GM23338 (cell line): ENCODE measurements around the gene TCERG1L. TPM values are rescaled to one million over a fixed set of nuclear protein-coding genes. Genes with fewer than 3 reads are reported as not detected.

Experiments
- ATAC-seq: fragments of 200-7000 bp; cut with Tn5 transposase; 3 replicates; pipeline ENCODE4 v1.9.1; 2020
- DNase-seq: peaks from one replicate; pipeline ENCODE4 v3.0.0-alpha.2; 2015; ENCODE audit warnings: low spot score
- H2AFZ ChIP-seq: fragments of 200-600 bp; sonication (generic); 2 replicates; pipeline ENCODE4 v1.8.0; 2016; ENCODE audit warnings: antibody characterized with exemption, mild to moderate bottlenecking, moderate library complexity
- H3F3A ChIP-seq: fragments of 200-600 bp; sonication (generic); replicated peaks from 2 replicates; pipeline ENCODE4 v1.8.0; 2017; ENCODE audit warnings: antibody characterized with exemption, mixed run types, low read depth
- H3K27ac ChIP-seq: fragments of 200-600 bp; sonication (generic); 2 replicates; pipeline ENCODE4 v1.6.1; 2016; ENCODE audit warnings: low read depth
- H3K27me3 ChIP-seq: fragments of 200-600 bp; sonication (generic); 2 replicates; pipeline ENCODE4 v1.8.0; 2016; ENCODE audit warnings: mild to moderate bottlenecking, mixed run types, moderate library complexity; ENCODE audit not compliant: insufficient read depth
- H3K36me3 ChIP-seq: fragments of 200-600 bp; sonication (generic); 2 replicates; pipeline ENCODE4 v1.8.0; 2016; ENCODE audit warnings: mild to moderate bottlenecking; ENCODE audit not compliant: insufficient read depth
- H3K4me1 ChIP-seq: fragments of 200-600 bp; sonication (generic); 2 replicates; pipeline ENCODE4 v1.8.0; 2016; ENCODE audit warnings: mild to moderate bottlenecking, moderate library complexity; ENCODE audit not compliant: insufficient read depth
- H3K4me2 ChIP-seq: fragments of 200-600 bp; sonication (generic); 2 replicates; pipeline ENCODE4 v1.7.1; 2017; ENCODE audit warnings: mixed run types
- H3K4me3 ChIP-seq: fragments of 200-600 bp; sonication (generic); 2 replicates; pipeline ENCODE4 v1.6.1; 2016; ENCODE audit warnings: mixed run types
- H3K79me2 ChIP-seq: fragments of 200-600 bp; sonication (generic); replicated peaks from 2 replicates; pipeline ENCODE4 v1.8.0; 2017; ENCODE audit warnings: mild to moderate bottlenecking; ENCODE audit not compliant: insufficient read depth
- H3K9me2 ChIP-seq: fragments of 200-600 bp; sonication (generic); 2 replicates; pipeline ENCODE4 v1.8.0; 2017; ENCODE audit not compliant: insufficient read depth
- H4K20me1 ChIP-seq: fragments of 200-600 bp; sonication (generic); replicated peaks from 2 replicates; pipeline ENCODE4 v1.8.0; 2017; ENCODE audit warnings: mild to moderate bottlenecking; ENCODE audit not compliant: insufficient read depth
- H3K27ac Mint-ChIP-seq: 2 replicates; pipeline ENCODE4 v1.8.0; 2020; ENCODE audit warnings: inconsistent platforms, mild to moderate bottlenecking, moderate library complexity, mixed read lengths
- H3K27me3 Mint-ChIP-seq: 3 replicates; pipeline ENCODE4 v1.8.0; 2022; ENCODE audit warnings: low read depth, mild to moderate bottlenecking, moderate library complexity, mixed read lengths, inconsistent platforms; ENCODE audit not compliant: insufficient read depth, poor library complexity
- H3K36me3 Mint-ChIP-seq: 3 replicates; pipeline ENCODE4 v1.8.0; 2021; ENCODE audit warnings: low read depth, mild to moderate bottlenecking, inconsistent platforms, moderate library complexity, mixed read lengths
- H3K4me1 Mint-ChIP-seq: 3 replicates; pipeline ENCODE4 v1.8.0; 2020; ENCODE audit warnings: mild to moderate bottlenecking, inconsistent platforms, mixed read lengths
- H3K4me3 Mint-ChIP-seq: 3 replicates; pipeline ENCODE4 v1.8.0; 2021; ENCODE audit warnings: moderate library complexity, mild to moderate bottlenecking, inconsistent platforms, mixed read lengths
- H3K9me3 Mint-ChIP-seq: 3 replicates; pipeline ENCODE4 v1.8.0; 2020; ENCODE audit warnings: moderate library complexity, mild to moderate bottlenecking, inconsistent platforms, mixed read lengths
- CREB1 ChIP-seq: fragments of 250-450 bp; sonication (Bioruptor Pico); IDR thresholded peaks from 2 replicates; pipeline ENCODE4 v1.5.0; 2020; ENCODE audit warnings: low read depth, mild to moderate bottlenecking, moderate library complexity
- EZH2 ChIP-seq: fragments of 200-600 bp; sonication (generic); IDR thresholded peaks from one replicate; pipeline ENCODE4 v1.8.0; 2017; ENCODE audit warnings: antibody characterized with exemption, mild to moderate bottlenecking, low read depth; ENCODE audit not compliant: unreplicated experiment
- EZH2phosphoT487 ChIP-seq: fragments of 200-600 bp; sonication (generic); IDR thresholded peaks from one replicate; pipeline ENCODE4 v1.8.1; 2018; ENCODE audit warnings: antibody characterized with exemption; ENCODE audit not compliant: unreplicated experiment
- POLR2AphosphoS5 ChIP-seq: IDR thresholded peaks from 2 replicates; pipeline ENCODE4 v1.6.1; 2016; ENCODE audit warnings: antibody characterized with exemption, low read depth
- ZNF114 ChIP-seq: fragments of 250-450 bp; sonication (Bioruptor Pico); IDR thresholded peaks from 2 replicates; pipeline ENCODE4 v1.5.0; 2020; ENCODE audit warnings: mild to moderate bottlenecking, moderate library complexity
- ZNF462 ChIP-seq: fragments of 250-450 bp; sonication (Bioruptor Pico); IDR thresholded peaks from 2 replicates; pipeline ENCODE4 v1.5.0; 2020; ENCODE audit warnings: mild to moderate bottlenecking, moderate library complexity
- polyA plus RNA-seq: library from polyadenylated mRNA; unstranded; fragments of >200 nt; fragmentation: Nextera tagmentation; extraction: Ambion mirVana; gene quantifications from 2 replicates; pipeline ENCODE4 v1.2.1, GENCODE V29; 2016
- total RNA-seq: library from RNA; depleted of rRNA; stranded (reverse); fragments of >200 nt; shearing (Covaris generic); gene quantifications from 2 replicates; pipeline ENCODE4 v1.2.3, GENCODE V29; 2014

The TCERG1L gene
- total and polyA plus RNA-seq, 2 experiments from 2014 or later: 3.9 to 5.5 TPM

DNA sequence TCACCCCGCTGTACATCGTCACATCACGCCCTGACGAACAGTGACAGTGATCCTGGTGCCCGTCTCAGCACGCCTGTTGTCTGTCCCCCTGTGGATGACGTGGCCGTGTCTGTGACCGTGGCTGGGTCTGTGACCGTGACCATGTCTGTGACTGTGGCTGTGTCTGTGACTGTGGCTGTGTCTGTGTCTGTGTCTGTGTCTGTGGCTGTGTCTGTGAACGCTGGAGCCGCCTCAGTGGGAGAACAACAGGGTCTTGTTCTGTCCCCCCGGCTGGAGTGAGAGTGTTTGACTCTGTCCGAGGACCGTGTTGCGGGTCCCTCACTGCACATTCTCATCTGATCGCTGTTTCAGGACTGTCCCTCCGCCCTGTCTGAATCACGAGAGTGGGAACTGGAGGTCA lies 202.2 kb downstream of the TCERG1L start:
- no peak overlapping the region for H3K27ac Mint-ChIP-seq
- Histone ChIP-seq H3K4me3 (no peak overlapping the region), H3K36me3 (no peaks in the 10 kb centered on the region), H4K20me1 (no peaks in the 10 kb centered on the region), H3K4me2 (no peak overlapping the region), H3K27me3 (no peaks in the 10 kb centered on the region), H3K9me2 (no peaks in the 10 kb centered on the region), H3K27ac (no peak overlapping the region), H3K79me2 (no peaks in the 10 kb centered on the region), H3K4me1 (no peaks in the 10 kb centered on the region), H2AFZ (no peak overlapping the region), H3F3A (no peaks in the 10 kb centered on the region)
- no peak overlapping the region for H3K4me3 Mint-ChIP-seq
- H3K9me3 Mint-ChIP-seq: peaks cover 60% of the 10 kb centered on the region
- TF ChIP-seq ZNF462 (CRISPR knock-in tag) (no peak), EZH2 (no peak), CREB1 (CRISPR knock-in tag) (no peak), ZNF114 (CRISPR knock-in tag) (no peak)
- ATAC-seq (no peak), DNase-seq (no peak)
- no peaks in the 10 kb centered on the region for H3K27me3 Mint-ChIP-seq
- H3K4me1 Mint-ChIP-seq: no peaks in the 10 kb centered on the region
- H3K36me3 Mint-ChIP-seq: peaks cover 24% of the 10 kb centered on the region

DNA sequence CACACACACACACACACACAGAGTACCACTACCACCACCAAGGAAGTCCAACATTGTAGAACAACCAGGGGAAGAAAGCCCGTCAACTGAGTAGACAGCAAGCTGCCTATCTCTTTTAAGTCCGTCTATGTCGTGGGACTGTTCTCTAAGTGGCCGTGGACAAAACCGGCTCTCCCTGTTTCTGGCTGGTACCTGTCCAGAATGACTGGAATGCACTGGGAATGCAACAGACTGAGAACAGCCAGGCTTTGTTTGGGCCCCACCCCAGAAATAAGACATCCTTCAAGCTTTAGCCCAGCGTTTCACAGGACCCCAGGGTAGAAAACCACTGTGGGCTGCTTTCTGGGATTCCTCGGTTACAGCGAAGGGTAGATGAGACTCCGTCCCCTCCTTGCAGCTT lies 203.6 kb downstream of the TCERG1L start:
- Mint-ChIP-seq H3K27me3 (no peaks in the 10 kb centered on the region), H3K4me1 (no peaks in the 10 kb centered on the region), H3K4me3 (no peak overlapping the region), H3K9me3 (peaks cover 67% of the 10 kb centered on the region), H3K36me3 (peaks cover 24% of the 10 kb centered on the region), H3K27ac (no peak overlapping the region)
- Histone ChIP-seq H3K27ac (no peak overlapping the region), H2AFZ (no peak overlapping the region), H3K4me1 (no peaks in the 10 kb centered on the region), H3K4me2 (no peak overlapping the region), H3K27me3 (no peaks in the 10 kb centered on the region), H3F3A (no peaks in the 10 kb centered on the region), H3K79me2 (no peaks in the 10 kb centered on the region), H3K9me2 (no peaks in the 10 kb centered on the region), H3K4me3 (no peak overlapping the region), H3K36me3 (no peaks in the 10 kb centered on the region), H4K20me1 (no peaks in the 10 kb centered on the region)
- ATAC-seq (no peak), DNase-seq (no peak)
- TF ChIP-seq EZH2phosphoT487 (no peak), EZH2 (no peak), POLR2AphosphoS5 (no peak)
